Parathyroid adenoma (tissue), 2 donors: ENCODE data around the gene GSN.

Source experiments
- H2AFZ ChIP-seq: fragments of 300-600 bp; sonication (generic); one replicate; pipeline ENCODE4 v1.7.0; 2017; ENCODE audit warnings: antibody characterized with exemption, mild to moderate bottlenecking
- H3K27ac ChIP-seq: fragments of 300-600 bp; sonication (generic); one replicate; pipeline ENCODE4 v1.7.0; 2017
- H3K27me3 ChIP-seq: fragments of 300-600 bp; sonication (generic); one replicate; pipeline ENCODE4 v1.7.0; 2017; ENCODE audit warnings: low read length; ENCODE audit not compliant: control insufficient read depth, insufficient read depth
- H3K36me3 ChIP-seq: fragments of 300-600 bp; sonication (generic); one replicate; pipeline ENCODE4 v1.7.0; 2017; ENCODE audit warnings: low read length; ENCODE audit not compliant: control insufficient read depth, insufficient read depth
- H3K4me1 ChIP-seq: fragments of 300-600 bp; sonication (generic); one replicate; pipeline ENCODE4 v1.7.0; 2017; ENCODE audit warnings: control low read depth
- H3K4me2 ChIP-seq: fragments of 300-600 bp; sonication (generic); one replicate; pipeline ENCODE4 v1.7.0; 2017; ENCODE audit warnings: low read length
- H3K4me3 ChIP-seq: fragments of 300-600 bp; sonication (generic); one replicate; pipeline ENCODE4 v1.7.0; 2017; ENCODE audit warnings: low read depth, low read length
- H3K79me2 ChIP-seq: fragments of 300-600 bp; sonication (generic); one replicate; pipeline ENCODE4 v1.7.0; 2017; ENCODE audit warnings: control low read depth
- H3K9ac ChIP-seq: fragments of 300-600 bp; sonication (generic); one replicate; pipeline ENCODE4 v1.7.0; 2017; ENCODE audit warnings: mild to moderate bottlenecking
- H3K9me3 ChIP-seq: fragments of 300-600 bp; sonication (generic); one replicate; pipeline ENCODE4 v1.7.0; 2017; ENCODE audit warnings: low read length; ENCODE audit not compliant: control insufficient read depth
- TF ChIP-seq, protein P1 (sequence below): fragments of 300-600 bp; sonication (generic); IDR thresholded peaks from one replicate; pipeline ENCODE4 v1.7.0; 2017; ENCODE audit warnings: antibody characterized with exemption, mild to moderate bottlenecking
- donor health status: primary hyperparathyroidism.

Gene GSN

DNA sequence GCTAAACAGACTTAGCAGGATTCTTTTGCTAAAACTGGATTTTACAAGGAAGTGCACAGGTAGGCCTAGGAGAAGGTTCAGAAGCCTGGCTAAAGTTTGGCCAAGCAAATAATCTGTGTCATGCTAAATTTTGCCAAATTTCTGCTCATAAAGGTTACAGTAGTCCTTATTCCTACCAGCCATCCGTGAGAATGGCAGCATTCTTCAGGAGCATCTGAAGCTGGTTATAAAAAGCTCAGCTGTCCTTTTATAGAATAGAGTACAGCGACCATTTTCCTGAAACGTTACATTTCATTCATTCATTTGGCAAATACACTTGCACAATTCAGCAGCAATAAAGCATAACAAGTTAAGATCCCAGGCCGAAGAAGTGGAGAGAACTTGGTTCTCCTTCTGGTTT lies 6.9 kb downstream of the GSN start:
- Histone ChIP-seq H2AFZ (no peak overlapping the region), H3K27ac (no peak overlapping the region), H3K27me3 (no peaks in the 10 kb centered on the region), H3K4me3 (no peak overlapping the region), H3K4me1 (no peaks in the 10 kb centered on the region), H3K36me3 (no peaks in the 10 kb centered on the region), H3K4me2 (no peak overlapping the region), H3K9ac (no peak overlapping the region), H3K9me3 (no peaks in the 10 kb centered on the region), H3K79me2 (no peaks in the 10 kb centered on the region)
- TF ChIP-seq, protein P1, sequence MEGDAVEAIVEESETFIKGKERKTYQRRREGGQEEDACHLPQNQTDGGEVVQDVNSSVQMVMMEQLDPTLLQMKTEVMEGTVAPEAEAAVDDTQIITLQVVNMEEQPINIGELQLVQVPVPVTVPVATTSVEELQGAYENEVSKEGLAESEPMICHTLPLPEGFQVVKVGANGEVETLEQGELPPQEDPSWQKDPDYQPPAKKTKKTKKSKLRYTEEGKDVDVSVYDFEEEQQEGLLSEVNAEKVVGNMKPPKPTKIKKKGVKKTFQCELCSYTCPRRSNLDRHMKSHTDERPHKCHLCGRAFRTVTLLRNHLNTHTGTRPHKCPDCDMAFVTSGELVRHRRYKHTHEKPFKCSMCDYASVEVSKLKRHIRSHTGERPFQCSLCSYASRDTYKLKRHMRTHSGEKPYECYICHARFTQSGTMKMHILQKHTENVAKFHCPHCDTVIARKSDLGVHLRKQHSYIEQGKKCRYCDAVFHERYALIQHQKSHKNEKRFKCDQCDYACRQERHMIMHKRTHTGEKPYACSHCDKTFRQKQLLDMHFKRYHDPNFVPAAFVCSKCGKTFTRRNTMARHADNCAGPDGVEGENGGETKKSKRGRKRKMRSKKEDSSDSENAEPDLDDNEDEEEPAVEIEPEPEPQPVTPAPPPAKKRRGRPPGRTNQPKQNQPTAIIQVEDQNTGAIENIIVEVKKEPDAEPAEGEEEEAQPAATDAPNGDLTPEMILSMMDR = no peak

DNA sequence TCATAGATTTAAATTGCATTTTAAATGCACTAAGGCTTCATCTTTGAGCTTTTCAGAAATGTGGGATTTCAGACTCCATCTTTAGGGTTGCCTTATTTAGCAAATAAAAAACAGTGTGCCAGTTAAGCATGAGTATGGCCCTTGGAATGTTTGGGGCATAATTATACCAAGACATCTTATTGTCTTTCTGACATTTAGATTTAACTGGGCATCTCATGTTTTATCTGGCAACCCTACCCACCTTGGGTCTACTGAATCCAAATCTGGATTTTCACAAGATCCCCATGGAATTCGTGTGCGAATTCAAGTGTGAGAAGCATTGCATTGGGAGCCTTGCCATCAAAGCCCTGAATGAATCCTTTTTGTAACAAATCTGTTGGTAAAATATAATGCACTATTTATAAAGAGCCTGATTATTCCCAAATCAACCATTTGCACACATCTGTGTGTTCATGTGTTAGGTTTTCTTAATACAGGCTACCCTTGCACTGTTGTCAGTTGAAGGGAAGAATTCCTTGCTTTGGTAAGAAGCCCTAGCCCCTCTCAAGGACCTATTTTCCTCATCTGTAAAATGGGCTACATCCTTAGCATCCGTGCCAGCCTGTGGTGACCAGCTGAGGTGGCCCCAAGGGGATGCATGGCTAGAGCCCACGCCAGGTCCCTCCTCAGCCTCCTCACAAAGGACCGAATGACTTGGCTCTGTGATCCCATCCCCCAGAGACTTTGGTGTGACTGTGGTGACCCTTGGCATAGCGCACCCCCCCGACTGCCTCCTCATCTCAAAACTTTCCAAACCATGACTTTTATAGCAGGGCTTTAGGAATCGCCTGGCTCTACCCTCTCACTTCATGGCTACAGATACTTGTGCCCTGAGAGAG lies 8.1 kb downstream of the GSN start:
- no peaks in the 10 kb centered on the region for H3K36me3 ChIP-seq
- no peaks in the 10 kb centered on the region for H3K79me2 ChIP-seq
- no peaks in the 10 kb centered on the region for H3K9me3 ChIP-seq
- H3K4me2 ChIP-seq = no peak overlapping the region
- H3K4me1 ChIP-seq = no peaks in the 10 kb centered on the region
- H2AFZ ChIP-seq = no peak overlapping the region
- TF ChIP-seq, protein P1 = no peak
- no peak overlapping the region for H3K27ac ChIP-seq
- no peak overlapping the region for H3K4me3 ChIP-seq
- H3K27me3 ChIP-seq = no peaks in the 10 kb centered on the region
- H3K9ac ChIP-seq = no peak overlapping the region

DNA sequence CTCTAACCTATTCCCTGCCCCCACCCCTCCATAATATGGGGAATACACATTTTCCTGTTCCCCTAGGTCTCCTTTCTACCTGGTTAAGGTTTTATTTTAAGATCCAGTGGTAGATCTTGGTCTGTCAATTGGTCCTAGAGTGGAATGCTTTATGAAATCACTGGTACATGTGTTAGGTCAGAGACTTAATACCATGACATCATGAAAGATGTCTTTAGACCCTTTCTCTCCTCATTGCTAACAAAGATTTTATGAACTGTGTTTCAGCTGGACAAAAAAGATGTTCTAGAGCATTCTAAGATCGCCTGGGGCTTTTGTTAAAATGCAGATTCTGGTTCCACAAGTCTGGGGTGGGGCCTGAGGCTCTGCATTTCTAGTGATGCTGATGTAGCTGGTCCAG lies 9.1 kb downstream of the GSN start:
- Histone ChIP-seq H3K4me2 (no peak overlapping the region), H3K4me1 (peaks cover 6% of the 10 kb centered on the region), H3K27ac (no peak overlapping the region)

DNA sequence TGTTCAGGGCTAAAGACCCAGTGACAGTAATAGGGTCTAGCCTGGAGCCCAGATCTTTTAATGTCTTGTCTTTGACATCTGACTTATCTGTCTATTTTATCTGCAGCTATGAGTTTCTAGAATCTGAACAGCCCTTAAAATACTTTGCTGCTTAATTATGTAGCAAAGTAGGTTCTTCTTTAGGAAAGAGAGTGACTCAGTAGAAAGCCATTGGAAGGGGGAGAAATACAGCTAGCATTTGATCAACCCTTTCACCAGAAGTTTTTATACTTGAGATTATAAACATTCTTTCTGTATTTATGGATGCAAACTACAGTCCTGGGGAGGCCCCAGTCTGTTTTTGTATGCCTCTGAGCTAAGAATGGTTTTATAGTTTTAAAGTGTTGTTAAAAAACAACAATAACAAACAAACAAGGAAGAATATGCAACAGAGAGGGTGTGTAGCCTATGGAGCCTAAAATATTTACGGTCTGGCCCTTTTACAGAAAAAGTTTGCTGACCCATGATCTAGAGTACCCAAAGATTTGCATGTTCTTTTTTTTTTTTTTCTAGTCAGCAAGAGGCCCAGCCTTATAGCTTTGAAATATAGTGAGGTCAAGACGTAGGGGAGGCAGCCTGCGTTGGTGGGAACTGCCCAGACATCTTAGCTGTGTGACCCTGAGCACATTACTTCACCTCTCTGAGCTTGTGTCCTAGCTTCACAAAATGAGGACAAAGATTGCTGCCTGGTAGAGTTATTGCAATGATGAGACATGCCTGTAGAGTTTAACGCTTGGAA lies 9.7 kb downstream of the GSN start:
- Histone ChIP-seq H2AFZ (no peak overlapping the region), H3K4me3 (no peak overlapping the region), H3K27ac (no peak overlapping the region), H3K9me3 (no peaks in the 10 kb centered on the region), H3K36me3 (no peaks in the 10 kb centered on the region), H3K27me3 (no peaks in the 10 kb centered on the region), H3K4me2 (no peak overlapping the region), H3K79me2 (no peaks in the 10 kb centered on the region), H3K9ac (no peak overlapping the region), H3K4me1 (peaks cover 6% of the 10 kb centered on the region)
- TF ChIP-seq, protein P1 = no peak

More for the DNA sequence above, 9.1 kb downstream of the GSN start:
- Histone ChIP-seq H3K27me3 (no peaks in the 10 kb centered on the region), H3K9me3 (no peaks in the 10 kb centered on the region), H2AFZ (no peak overlapping the region), H3K9ac (no peak overlapping the region), H3K79me2 (no peaks in the 10 kb centered on the region), H3K4me3 (no peak overlapping the region), H3K36me3 (no peaks in the 10 kb centered on the region)
- TF ChIP-seq, protein P1 = no peak
